K562 (cell line): ENCODE measurements around the gene PLAGL1. TPM values are rescaled to one million over a fixed set of nuclear protein-coding genes. Genes with fewer than 3 reads are reported as not detected.
"Not testable (repeated sequence)": the region's sequence is repeated elsewhere in the genome, so short reads cannot be mapped to it uniquely, and the experiment has no call there.

ENCODE experiments used
- ATAC-seq: fragments of 200-7000 bp; cut with Tn5 transposase; 3 replicates; pipeline ENCODE4 v1.9.1; 2020; ENCODE audit warnings: moderate library complexity
- BruUV-seq: library from RNA; stranded (reverse); fragments of 400-500 nt; replicated peaks from 2 replicates; lab custom pipeline; 2021; lab: Mats Ljungman, UMichigan
- CTCF ChIA-PET: fragments of 300-600 bp; formaldehyde crosslinking; extraction: SDS; loops from one replicate; lab custom pipeline; 2021; ENCODE audit warnings: low intra/inter-chr PET ratio; lab: Yijun Ruan, JAX
- POLR2A ChIA-PET: fragments of 300-600, 350-650 bp; sonication (Branson Sonifier 250); formaldehyde crosslinking; extraction: SDS; loops from one replicate; lab custom pipeline; 2021; ENCODE audit warnings: antibody characterized with exemption, inconsistent platforms; lab: Yijun Ruan, JAX
- DNase-seq, 4 experiments: peaks; one replicate each; pipeline versions ENCODE4 v3.0.0 to v3.0.0-alpha.2; 2011 to 2018; ENCODE audit warnings: low spot score in 3 of 4, mixed read lengths in 3 of 4; ENCODE audit errors: extremely low read depth in 1 of 4
- FAIRE-seq: peaks from 2 replicates; lab custom pipeline; 2011; peaks lifted over from hg19 to GRCh38; lab: Jason Lieb, UNC
- H2AFZ ChIP-seq: 2 replicates; pipeline ENCODE4 v1.6.0; 2011; ENCODE audit warnings: low read depth, low read length, control low read depth, inconsistent platforms
- H3K27ac ChIP-seq: fragments of 200-600 bp; 3 replicates; pipeline ENCODE4 v1.8.0; 2011; ENCODE audit warnings: low read depth, mild to moderate bottlenecking, control low read depth, inconsistent platforms, low read length, moderate library complexity, mixed read lengths; ENCODE audit errors: extremely low read depth
- H3K27me3 ChIP-seq, 2 experiments: fragments of 300-600 bp in 1 of 2; 2 replicates in 1 of 2; 3 replicates in 1 of 2; pipeline versions ENCODE4 v1.6.0 to v1.8.0; 2011; ENCODE audit warnings: inconsistent platforms in 2 of 2, low read length in 2 of 2, mild to moderate bottlenecking in 1 of 2, mixed read lengths in 1 of 2, moderate library complexity in 1 of 2; ENCODE audit not compliant: control insufficient read depth in 2 of 2, insufficient read depth in 2 of 2
- H3K36me3 ChIP-seq: fragments of 300-600 bp; 3 replicates; pipeline ENCODE4 v1.8.0; 2011; ENCODE audit warnings: mild to moderate bottlenecking, low read length, inconsistent platforms; ENCODE audit not compliant: control insufficient read depth, insufficient read depth
- H3K4me1 ChIP-seq, 2 experiments: fragments of 200-600 bp in 1 of 2; replicated peaks in 1 of 2; 2 replicates in 1 of 2; 3 replicates in 1 of 2; pipeline versions ENCODE4 v1.5.1 to v1.8.0; 2011; ENCODE audit warnings: inconsistent platforms in 2 of 2, low read length in 2 of 2, mild to moderate bottlenecking in 1 of 2, mixed read lengths in 1 of 2, moderate library complexity in 1 of 2; ENCODE audit not compliant: control insufficient read depth in 2 of 2, insufficient read depth in 2 of 2
- H3K4me2 ChIP-seq: 2 replicates; pipeline ENCODE4 v1.6.1; 2011; ENCODE audit warnings: low read length, control low read depth, inconsistent platforms, mixed read lengths; ENCODE audit not compliant: insufficient read depth
- H3K4me3 ChIP-seq: fragments of 200-600 bp; sonication (generic), shearing (Covaris generic); 2 replicates; pipeline ENCODE4 v1.5.1; 2016; ENCODE audit warnings: control low read depth, inconsistent platforms
- H3K79me2 ChIP-seq: fragments of 200-600 bp; 3 replicates; pipeline ENCODE4 v1.8.0; 2011; ENCODE audit warnings: low read length, inconsistent platforms; ENCODE audit not compliant: control insufficient read depth, insufficient read depth
- H3K9ac ChIP-seq, 2 experiments: 2 replicates each; pipeline versions ENCODE4 v1.6.0 to v1.6.1; 2011; ENCODE audit warnings: low read depth in 2 of 2, low read length in 2 of 2, control low read depth in 1 of 2, inconsistent platforms in 1 of 2, mild to moderate bottlenecking in 1 of 2, mixed read lengths in 1 of 2; ENCODE audit not compliant: insufficient read depth in 1 of 2
- H3K9me1 ChIP-seq: one replicate; pipeline ENCODE4 v1.6.0; 2011; ENCODE audit warnings: inconsistent platforms, mild to moderate bottlenecking, low read length, moderate library complexity; ENCODE audit not compliant: control insufficient read depth, insufficient read depth
- H3K9me3 ChIP-seq: replicated peaks from 2 replicates; pipeline ENCODE4 v1.5.1; 2011; ENCODE audit warnings: low read depth, low read length, inconsistent platforms; ENCODE audit not compliant: control insufficient read depth, insufficient read depth
- H4K20me1 ChIP-seq: replicated peaks from 2 replicates; pipeline ENCODE4 v1.6.1; 2011; ENCODE audit warnings: low read length, inconsistent platforms, mixed read lengths; ENCODE audit not compliant: control insufficient read depth, insufficient read depth
- BCOR ChIP-seq: fragments of 450-650 bp; IDR thresholded peaks from 2 replicates; pipeline ENCODE4 v1.6.1; 2016
- KDM1A ChIP-seq, 2 experiments: fragments of 450-650 bp; IDR thresholded peaks; 2 replicates each; pipeline ENCODE4 v1.6.1; 2016; ENCODE audit warnings: mild to moderate bottlenecking in 2 of 2
- MEF2D ChIP-seq: conservative IDR thresholded peaks from 2 replicates; pipeline ENCODE4 v1.6.1; 2016; ENCODE audit warnings: low read depth, missing genetic modification characterization, missing compliant biosample characterization
- RBM17 ChIP-seq: fragments of 200-400 bp; formaldehyde crosslinking; IDR thresholded peaks from 2 replicates; pipeline ENCODE4 v1.6.1; 2017; ENCODE audit warnings: low read depth, mild to moderate bottlenecking, low read length, borderline replicate concordance
- ZNF146 ChIP-seq: IDR thresholded peaks from one replicate; pipeline ENCODE4 v1.6.1; 2018; ENCODE audit warnings: missing compliant biosample characterization; ENCODE audit not compliant: unreplicated experiment
- ZNF311 ChIP-seq: fragments of 250-450 bp; sonication (Bioruptor Pico); IDR thresholded peaks from 2 replicates; pipeline ENCODE4 v1.4.0; 2020; ENCODE audit warnings: mild to moderate bottlenecking, moderate library complexity
- ZNF584 ChIP-seq: fragments of 200-800 bp; sonication (Bioruptor generic); IDR thresholded peaks from 2 replicates; pipeline ENCODE4 v1.6.1; 2016; ENCODE audit warnings: low read depth, mild to moderate bottlenecking, missing genetic modification characterization, missing compliant biosample characterization
- WGBS: fragments of 100-300 bp; shearing (Covaris generic); methylation state at CpG from one replicate; pipeline ENCODE4 v1.1.6; 2016; ENCODE audit warnings: low coverage, mixed read lengths; ENCODE audit not compliant: insufficient coverage; ENCODE audit errors: missing lambda C conversion rate; 5-methylcytosine and 5-hydroxymethylcytosine counted together
- in situ Hi-C: fragments of 300-500 bp; cut with MboI; formaldehyde crosslinking; loops from 4 replicates; pipeline ENCODE4 v1.15.0; 2018; ENCODE audit warnings: inconsistent platforms, mixed read lengths
- intact Hi-C: fragments of 100-400 bp; cut with micrococcal nuclease; formaldehyde crosslinking; loops from 2 replicates; pipeline ENCODE4 v1.14.2; 2022
- polyA plus RNA-seq, 8 experiments: library from polyadenylated mRNA; depleted of rRNA in 4 of 8; stranded (reverse) in 5 of 8; unstranded in 3 of 8; fragments of >200 nt; fragmentation: Nextera tagmentation in 2 of 8; fragmentation: Illumina TruSeq in 1 of 8; extraction: Ambion mirVana in 2 of 8; extraction: Trizol in 1 of 8; gene quantifications; 2 replicates each; pipeline versions ENCODE4 v1.2.1 to v1.2.3, GENCODE V29; 2011 to 2014; ENCODE audit warnings: inconsistent platforms in 1 of 8, missing spikeins in 1 of 8
- total RNA-seq, 7 experiments: library from RNA; depleted of rRNA in 6 of 7; stranded (reverse); fragments of >200 nt in 6 of 7; fragmentation: Illumina TruSeq in 2 of 7; extraction: Trizol in 2 of 7; gene quantifications; 2 replicates each; pipeline versions ENCODE4 v1.2.1 to v1.2.3, GENCODE V29; 2011 to 2021; ENCODE audit warnings: low replicate concordance in 1 of 7
- TF ChIP-seq, protein P1 (sequence below): fragments of 450-650 bp; IDR thresholded peaks from 2 replicates; pipeline ENCODE4 v1.6.1; 2017; ENCODE audit warnings: antibody characterized with exemption
- TF ChIP-seq, protein P2 (sequence below): fragments of 250-450 bp; sonication (Bioruptor Pico); IDR thresholded peaks from 2 replicates; pipeline ENCODE4 v1.8.0; 2022; ENCODE audit warnings: inconsistent platforms, mild to moderate bottlenecking, moderate library complexity, borderline replicate concordance
- TF ChIP-seq, protein P3 (sequence below): fragments of 250-450 bp; sonication (Bioruptor Pico); IDR thresholded peaks from 2 replicates; pipeline ENCODE4 v1.4.0; 2020; ENCODE audit warnings: mild to moderate bottlenecking, moderate library complexity

Gene PLAGL1
- total and polyA plus RNA-seq, 9 of the 15 experiments (the other 6 are each of a cell fraction or from before 2014, with no cell fraction given): 4.9 to 29.6 (median 13.2) TPM

DNA sequence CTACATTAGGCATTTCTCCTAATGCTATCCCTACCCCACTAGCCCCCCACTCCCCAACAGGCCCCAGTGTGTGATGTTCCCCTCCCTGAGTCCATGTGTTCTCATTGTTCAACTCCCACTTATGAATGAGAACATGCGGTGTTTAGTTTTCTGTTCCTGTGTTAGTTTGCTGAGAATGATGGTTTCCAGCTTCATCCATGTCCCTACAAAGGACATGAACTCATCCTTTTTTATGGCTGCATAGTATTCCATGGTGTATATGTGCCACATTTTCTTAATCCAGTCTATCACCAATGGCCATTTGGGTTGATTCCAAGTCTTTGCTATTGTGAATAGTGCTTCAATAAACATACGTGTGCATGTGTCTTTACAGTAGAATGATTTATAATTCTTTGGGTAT, 1.6 kb upstream of the PLAGL1 start:
- H2AFZ ChIP-seq, H3K9me3 ChIP-seq, ATAC-seq, H3K27ac ChIP-seq, BruUV-seq, POLR2A ChIA-PET, H3K36me3 ChIP-seq, FAIRE-seq, H3K9ac ChIP-seq, DNase-seq, H4K20me1 ChIP-seq, H3K4me3 ChIP-seq, H3K9me1 ChIP-seq, H3K4me2 ChIP-seq, H3K27me3 ChIP-seq: not testable (repeated sequence)
- 63% methylated on average over 2 of the region's 2 CpGs for WGBS
- H3K79me2 ChIP-seq: peaks cover 30% of the 10 kb centered on the region
- in situ Hi-C loops: loop anchor here (5.0 kb wide), 3 partner anchors 67 to 432 kb away; no protein-coding TSS in a partner anchor
- intact Hi-C loops: loop anchor here (10.0 kb wide), 2 partner anchors 145 to 1535 kb away; partner anchors contain the start of gene ZC2HC1B
- CTCF ChIA-PET: interaction anchor here (1.2 kb wide), 1 partner anchor 68 kb away, joined by 3 read pairs; no protein-coding TSS in a partner anchor
- peaks cover 0 to 11% of the 10 kb centered on the region in 2 experiments; a peak in 2 of 5 replicates for H3K4me1 ChIP-seq
- TF ChIP-seq BCOR (peak; percentile 51; the same call in 1 of the 2 replicates), ZNF146 (CRISPR knock-in tag) (peak; percentile 74)

DNA sequence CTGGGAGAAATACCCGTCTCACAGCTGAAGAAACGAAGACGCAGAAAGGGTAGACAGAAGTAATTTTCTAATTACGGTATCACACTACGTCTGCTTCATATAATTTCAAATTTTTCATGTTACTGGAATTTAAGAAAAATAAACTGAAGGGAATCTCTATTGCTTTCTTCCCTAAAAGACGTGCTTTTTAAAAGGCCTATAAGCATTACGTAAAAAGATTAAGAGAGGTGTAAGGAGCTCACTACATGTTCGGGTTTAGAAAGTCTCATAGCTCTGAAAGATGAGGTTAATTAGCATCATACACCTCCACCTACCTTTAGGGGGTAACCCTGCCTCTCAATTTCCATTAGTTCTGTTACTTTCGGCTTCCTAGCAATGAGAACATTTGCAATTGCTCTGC, 787 bp upstream of the PLAGL1 start:
- H3K4me1 ChIP-seq: peaks cover 0 to 11% of the 10 kb centered on the region in 2 experiments; a peak in 2 of 5 replicates
- H4K20me1 ChIP-seq: no peaks in the 10 kb centered on the region
- H3K4me3 ChIP-seq: no peak overlapping the region
- whole genome bisulfite sequencing: 70% methylated on average over 9 of the region's 9 CpGs
- ChIA-PET CTCF (no interaction called here), POLR2A (interaction anchor here (1.6 kb wide), 1 partner anchor 67 kb away, joined by 5 read pairs; no protein-coding TSS in a partner anchor)
- no peaks in the 10 kb centered on the region; a peak in 1 of 5 replicates for H3K27me3 ChIP-seq
- H2AFZ ChIP-seq: peak overlapping the region; percentile 75
- intact Hi-C loops: no loop called here
- BruUV-seq: no TSS peak
- no peak overlapping the region for H3K4me2 ChIP-seq
- peaks cover 37% of the 10 kb centered on the region for H3K79me2 ChIP-seq
- no peak overlapping the region for H3K9ac ChIP-seq
- ATAC-seq (no peak), FAIRE-seq (no peak), DNase-seq (no peak)
- H3K9me3 ChIP-seq: no peaks in the 10 kb centered on the region
- no peaks in the 10 kb centered on the region; the same call in 2 of the 3 replicates for H3K36me3 ChIP-seq
- no peak overlapping the region for H3K27ac ChIP-seq
- H3K9me1 ChIP-seq: no peaks in the 10 kb centered on the region
- in situ Hi-C loops: no loop called here
- TF ChIP-seq ZNF584 (CRISPR knock-in tag) (no peak), KDM1A (IDR thresholded peaks at IDR 0.05) (no peak), RBM17 (no peak), ZNF311 (CRISPR knock-in tag) (no peak), MEF2D (no peak)
- TF ChIP-seq, protein P1, sequence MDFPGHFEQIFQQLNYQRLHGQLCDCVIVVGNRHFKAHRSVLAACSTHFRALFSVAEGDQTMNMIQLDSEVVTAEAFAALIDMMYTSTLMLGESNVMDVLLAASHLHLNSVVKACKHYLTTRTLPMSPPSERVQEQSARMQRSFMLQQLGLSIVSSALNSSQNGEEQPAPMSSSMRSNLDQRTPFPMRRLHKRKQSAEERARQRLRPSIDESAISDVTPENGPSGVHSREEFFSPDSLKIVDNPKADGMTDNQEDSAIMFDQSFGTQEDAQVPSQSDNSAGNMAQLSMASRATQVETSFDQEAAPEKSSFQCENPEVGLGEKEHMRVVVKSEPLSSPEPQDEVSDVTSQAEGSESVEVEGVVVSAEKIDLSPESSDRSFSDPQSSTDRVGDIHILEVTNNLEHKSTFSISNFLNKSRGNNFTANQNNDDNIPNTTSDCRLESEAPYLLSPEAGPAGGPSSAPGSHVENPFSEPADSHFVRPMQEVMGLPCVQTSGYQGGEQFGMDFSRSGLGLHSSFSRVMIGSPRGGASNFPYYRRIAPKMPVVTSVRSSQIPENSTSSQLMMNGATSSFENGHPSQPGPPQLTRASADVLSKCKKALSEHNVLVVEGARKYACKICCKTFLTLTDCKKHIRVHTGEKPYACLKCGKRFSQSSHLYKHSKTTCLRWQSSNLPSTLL: no peak
- TF ChIP-seq, protein P2, sequence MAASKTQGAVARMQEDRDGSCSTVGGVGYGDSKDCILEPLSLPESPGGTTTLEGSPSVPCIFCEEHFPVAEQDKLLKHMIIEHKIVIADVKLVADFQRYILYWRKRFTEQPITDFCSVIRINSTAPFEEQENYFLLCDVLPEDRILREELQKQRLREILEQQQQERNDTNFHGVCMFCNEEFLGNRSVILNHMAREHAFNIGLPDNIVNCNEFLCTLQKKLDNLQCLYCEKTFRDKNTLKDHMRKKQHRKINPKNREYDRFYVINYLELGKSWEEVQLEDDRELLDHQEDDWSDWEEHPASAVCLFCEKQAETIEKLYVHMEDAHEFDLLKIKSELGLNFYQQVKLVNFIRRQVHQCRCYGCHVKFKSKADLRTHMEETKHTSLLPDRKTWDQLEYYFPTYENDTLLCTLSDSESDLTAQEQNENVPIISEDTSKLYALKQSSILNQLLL (CRISPR knock-in tag): peak; percentile 81; the same call in 1 of the 2 replicates
- TF ChIP-seq, protein P3, sequence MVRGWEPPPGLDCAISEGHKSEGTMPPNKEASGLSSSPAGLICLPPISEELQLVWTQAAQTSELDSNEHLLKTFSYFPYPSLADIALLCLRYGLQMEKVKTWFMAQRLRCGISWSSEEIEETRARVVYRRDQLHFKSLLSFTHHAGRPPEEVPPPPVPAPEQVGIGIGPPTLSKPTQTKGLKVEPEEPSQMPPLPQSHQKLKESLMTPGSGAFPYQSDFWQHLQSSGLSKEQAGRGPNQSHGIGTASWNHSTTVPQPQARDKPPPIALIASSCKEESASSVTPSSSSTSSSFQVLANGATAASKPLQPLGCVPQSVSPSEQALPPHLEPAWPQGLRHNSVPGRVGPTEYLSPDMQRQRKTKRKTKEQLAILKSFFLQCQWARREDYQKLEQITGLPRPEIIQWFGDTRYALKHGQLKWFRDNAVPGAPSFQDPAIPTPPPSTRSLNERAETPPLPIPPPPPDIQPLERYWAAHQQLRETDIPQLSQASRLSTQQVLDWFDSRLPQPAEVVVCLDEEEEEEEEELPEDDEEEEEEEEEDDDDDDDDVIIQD (CRISPR knock-in tag): 0 out of 2 replicates have a peak, but pooled peaks have one; percentile 18
